ENCODE measurements around the gene GRHL1. TPM values are rescaled to one million over a fixed set of nuclear protein-coding genes. Genes with fewer than 3 reads are reported as not detected.
A peak's percentile ranks its signal among the peaks of the same experiment; 100 is the strongest.
"Not testable (repeated sequence)": the region's sequence is repeated elsewhere in the genome, so short reads cannot be mapped to it uniquely, and the experiment has no call there.

Gene GRHL1
- total and polyA plus RNA-seq, 2 of the 4 experiments (the other 2 are of a cell fraction) = 0.18 to 0.21 TPM

GRCh38 chr2:10014418-10015190 is 63.1 kb downstream of the GRHL1 start:
- dilution Hi-C loops (cut with HindIII; ENCODE audit: low sequenced_read_pairs, unreplicated experiment) = no loop called here
- Histone ChIP-seq H3K4me2 (ENCODE audit: low read depth, low read length) (no peak overlapping the region), H3K9me1 (ENCODE audit: insufficient read depth, low read length) (peaks cover 10% of the 10 kb centered on the region), H3K4ac (ENCODE audit: low read depth, low read length) (no peak overlapping the region), H4K5ac (ENCODE audit: low read depth, low read length) (no peak overlapping the region), H3K27ac (ENCODE audit: insufficient read depth, low read length) (no peak overlapping the region), H2AFZ (replicated peaks; ENCODE audit: low read length, poor library complexity) (no peak overlapping the region), H2AK9ac (replicated peaks; ENCODE audit: low read depth, low read length, poor library complexity) (no peak overlapping the region), H4K20me1 (ENCODE audit: insufficient read depth, low read length) (no peaks in the 10 kb centered on the region), H2BK5ac (ENCODE audit: low read depth, low read length, poor library complexity, severe bottlenecking) (no peak overlapping the region), H3K9me3 (ENCODE audit: control insufficient read depth, insufficient read depth, low read length) (peaks cover 5% of the 10 kb centered on the region), H3K14ac (replicated peaks; ENCODE audit: low read depth, low read length) (no peak overlapping the region), H3K79me1 (ENCODE audit: low read depth in 1 of 2, low read length in 2 of 2) (no peaks in the 10 kb centered on the region), H3K23ac (ENCODE audit: low read depth, low read length) (no peak overlapping the region), H2BK15ac (ENCODE audit: low read depth, low read length) (no peak overlapping the region), H3K18ac (ENCODE audit: low read depth, low read length) (no peak overlapping the region), H3K9ac (ENCODE audit: low read depth, low read length) (no peak overlapping the region), H2BK120ac (ENCODE audit: low read depth, low read length) (no peak overlapping the region), H3K4me1 (ENCODE audit: control insufficient read depth, insufficient read depth, low read length) (peaks cover 11% of the 10 kb centered on the region), H2BK20ac (ENCODE audit: low read depth, low read length) (no peak overlapping the region), H3K27me3 (ENCODE audit: control insufficient read depth, insufficient read depth, low read length) (peaks cover 3% of the 10 kb centered on the region; the same call in 1 of the 2 replicates), H3K56ac (ENCODE audit: extremely low read depth, insufficient read depth, low read length) (no peak overlapping the region), H3K36me3 (ENCODE audit: control insufficient read depth, insufficient read depth, low read length) (no peaks in the 10 kb centered on the region), H4K91ac (ENCODE audit: insufficient read depth, low read depth, low read length) (no peak overlapping the region), H3K4me3 (ENCODE audit: insufficient read depth, low read depth, low read length) (no peak overlapping the region), H2AK5ac (ENCODE audit: low read depth, low read length) (peak overlapping the region; percentile 33; the same call in 1 of the 2 replicates), H4K8ac (ENCODE audit: low read depth in 2 of 2, low read length in 2 of 2) (no peak overlapping the region)
- intact Hi-C loops (cut with micrococcal nuclease) = no loop called here
- ATAC-seq (ENCODE audit: low read depth) (no peak), DNase-seq (no peak)
- no peak for TF ChIP-seq ELK1 (IDR thresholded peaks at IDR 0.05; ENCODE audit: borderline replicate concordance, low read depth, low read length)
- no TSS peak for BruUV-seq (replicated peaks)
- ChIA-PET CTCF (no interaction called here), POLR2A (ENCODE audit: unreplicated experiment) (no interaction called here)
- in situ Hi-C loops (cut with MboI; ENCODE audit: low sequenced_read_pairs) = no loop called here
- 92% methylated on average over 19 of the region's 42 CpGs; no CpG with 5 or more reads in 1 of the 2 experiments for WGBS, 2 experiments (ENCODE audit: extremely low coverage in 2 of 2, insufficient read length in 1 of 2)

- H3K27me3 ChIP-seq (ENCODE audit: control insufficient read depth, insufficient read depth, low read length); H3K23ac ChIP-seq (ENCODE audit: low read depth, low read length); H2AFZ ChIP-seq (replicated peaks; ENCODE audit: low read length, poor library complexity); H2AK9ac ChIP-seq (replicated peaks; ENCODE audit: low read depth, low read length, poor library complexity); H3K9ac ChIP-seq (ENCODE audit: low read depth, low read length); H4K8ac ChIP-seq (ENCODE audit: low read depth in 2 of 2, low read length in 2 of 2); H3K27ac ChIP-seq (ENCODE audit: insufficient read depth, low read length); H3K18ac ChIP-seq (ENCODE audit: low read depth, low read length); H2BK20ac ChIP-seq (ENCODE audit: low read depth, low read length); H3K14ac ChIP-seq (replicated peaks; ENCODE audit: low read depth, low read length); H3K36me3 ChIP-seq (ENCODE audit: control insufficient read depth, insufficient read depth, low read length); dilution Hi-C loops (cut with HindIII; ENCODE audit: low sequenced_read_pairs, unreplicated experiment); H2BK5ac ChIP-seq (ENCODE audit: low read depth, low read length, poor library complexity, severe bottlenecking); DNase-seq; H3K4me1 ChIP-seq (ENCODE audit: control insufficient read depth, insufficient read depth, low read length); POLR2A ChIA-PET (ENCODE audit: unreplicated experiment); CTCF ChIA-PET; H2AK5ac ChIP-seq (ENCODE audit: low read depth, low read length); H2BK15ac ChIP-seq (ENCODE audit: low read depth, low read length); H4K5ac ChIP-seq (ENCODE audit: low read depth, low read length); H3K4me3 ChIP-seq (ENCODE audit: insufficient read depth, low read depth, low read length); H3K4me2 ChIP-seq (ENCODE audit: low read depth, low read length); H3K4ac ChIP-seq (ENCODE audit: low read depth, low read length); in situ Hi-C loops (cut with MboI; ENCODE audit: low sequenced_read_pairs); BruUV-seq (replicated peaks); ATAC-seq (ENCODE audit: low read depth); H3K9me1 ChIP-seq (ENCODE audit: insufficient read depth, low read length); H3K79me1 ChIP-seq (ENCODE audit: low read depth in 1 of 2, low read length in 2 of 2); H3K9me3 ChIP-seq (ENCODE audit: control insufficient read depth, insufficient read depth, low read length); H4K20me1 ChIP-seq (ENCODE audit: insufficient read depth, low read length); intact Hi-C loops (cut with micrococcal nuclease); H3K56ac ChIP-seq (ENCODE audit: extremely low read depth, insufficient read depth, low read length); H2BK120ac ChIP-seq (ENCODE audit: low read depth, low read length); H4K91ac ChIP-seq (ENCODE audit: insufficient read depth, low read depth, low read length): not testable (repeated sequence)
- WGBS, 2 experiments (ENCODE audit: extremely low coverage in 2 of 2, insufficient read length in 1 of 2) = 94% methylated on average over 33 of the region's 44 CpGs; no CpG with 5 or more reads in 1 of the 2 experiments
Measured at GRCh38 chr2:10015376-10015989, 64.0 kb downstream of the GRHL1 start.

All from IMR-90 (cell line).